Measurements from ENCODE around the gene ROR1. TPM values are rescaled to one million over a fixed set of nuclear protein-coding genes. Genes with fewer than 3 reads are reported as not detected.

The ROR1 gene
- total and polyA plus RNA-seq, 2 donors (not counting 3 experiments of a cell fraction or from before 2014, with no cell fraction given) = 2.6 to 3.5 TPM

- Histone ChIP-seq H3K36me3 (ENCODE audit: control insufficient read depth in 2 of 2, extremely low read depth in 1 of 2, insufficient read depth in 2 of 2, low read length in 2 of 2) (no peaks in the 10 kb centered on the region), H3K9me1 (replicated peaks; ENCODE audit: control insufficient read depth, extremely low read depth, insufficient read depth, low read length) (no peaks in the 10 kb centered on the region), H3K27me3 (ENCODE audit: control insufficient read depth in 2 of 2, insufficient read depth in 2 of 2, low read length in 2 of 2) (peaks cover 5 to 6% of the 10 kb centered on the region in 2 experiments), H4K20me1 (replicated peaks; ENCODE audit: control insufficient read depth, extremely low read depth, insufficient read depth, low read length) (no peaks in the 10 kb centered on the region), H3K9ac (replicated peaks; ENCODE audit: extremely low read depth, insufficient read depth, low read length) (no peak overlapping the region), H3K4me3 (replicated peaks in 1 of 3; ENCODE audit: insufficient read depth in 1 of 3, low read depth in 1 of 3, low read length in 3 of 3) (no peak overlapping the region), H3K9me3 (replicated peaks; ENCODE audit: control insufficient read depth, insufficient read depth, low read length) (no peaks in the 10 kb centered on the region), H3K4me2 (ENCODE audit: insufficient read depth, low read length) (no peak overlapping the region), H3K27ac (ENCODE audit: insufficient read depth, low read depth, low read length) (no peak overlapping the region), H3K4me1 (ENCODE audit: control insufficient read depth, extremely low read depth, insufficient read depth, low read length) (peaks cover 6% of the 10 kb centered on the region), H3K79me2 (ENCODE audit: control insufficient read depth, insufficient read depth, low read length) (no peaks in the 10 kb centered on the region), H2AFZ (ENCODE audit: low read depth, low read length) (no peak overlapping the region)
- TF ChIP-seq JUN (IDR thresholded peaks at IDR 0.05; ENCODE audit: borderline replicate concordance, insufficient read depth, insufficient read length, low read depth) (no peak), CTCF (IDR thresholded peaks at IDR 0.05; ENCODE audit: extremely low read depth in 1 of 2, insufficient read depth in 1 of 2, low read depth in 1 of 2, low read length in 2 of 2) (peak in 1 of 2 donors; percentile 21)
- intact Hi-C loops (cut with micrococcal nuclease) (loop anchor here (1.0 kb wide), 3 partner anchors 140 to 241 kb away; no protein-coding TSS in a partner anchor), dilution Hi-C loops (cut with MboI; ENCODE audit: extremely low pct_ligation_motif_present, low sequenced_read_pairs) (no loop called here)
- POLR2A ChIA-PET = interaction anchor here (0.7 kb wide), 1 partner anchor 121 kb away, joined by 5 read pairs; no protein-coding TSS in a partner anchor
- no peak for FAIRE-seq
- BruUV-seq (replicated peaks) = no TSS peak
- DNase-seq (ENCODE audit: low read depth, low spot score) = peak; percentile 35
- CTCF ChIA-PET = interaction anchor here (0.8 to 5.5 kb wide), 16 partner anchors 10 to 331 kb away, joined by 3 to 102 read pairs (median 6); partner anchors contain the start of gene ROR1
These were observed 141.3 kb downstream of the ROR1 start for GRCh38 chr1:63915121-63915520.

GRCh38 chr1:63916485-63917360 is 142.9 kb downstream of the ROR1 start:
- no peak for DNase-seq (ENCODE audit: low read depth, low spot score)
- POLR2A ChIA-PET = no interaction called here
- dilution Hi-C loops (cut with MboI; ENCODE audit: extremely low pct_ligation_motif_present, low sequenced_read_pairs) = no loop called here

More at GRCh38 chr1:63916485-63917360, 142.9 kb downstream of the ROR1 start:
- BruUV-seq (replicated peaks) = no TSS peak
- Histone ChIP-seq H3K9ac (replicated peaks; ENCODE audit: extremely low read depth, insufficient read depth, low read length) (no peak overlapping the region), H4K20me1 (replicated peaks; ENCODE audit: control insufficient read depth, extremely low read depth, insufficient read depth, low read length) (no peaks in the 10 kb centered on the region), H3K4me1 (ENCODE audit: control insufficient read depth, extremely low read depth, insufficient read depth, low read length) (peaks cover 17% of the 10 kb centered on the region), H3K9me1 (replicated peaks; ENCODE audit: control insufficient read depth, extremely low read depth, insufficient read depth, low read length) (no peaks in the 10 kb centered on the region), H3K4me3 (replicated peaks in 1 of 3; ENCODE audit: insufficient read depth in 1 of 3, low read depth in 1 of 3, low read length in 3 of 3) (no peak overlapping the region), H2AFZ (ENCODE audit: low read depth, low read length) (no peak overlapping the region), H3K27ac (ENCODE audit: insufficient read depth, low read depth, low read length) (no peak overlapping the region), H3K4me2 (ENCODE audit: insufficient read depth, low read length) (no peak overlapping the region), H3K9me3 (replicated peaks; ENCODE audit: control insufficient read depth, insufficient read depth, low read length) (no peaks in the 10 kb centered on the region), H3K36me3 (ENCODE audit: control insufficient read depth in 2 of 2, extremely low read depth in 1 of 2, insufficient read depth in 2 of 2, low read length in 2 of 2) (no peaks in the 10 kb centered on the region), H3K27me3 (ENCODE audit: control insufficient read depth in 2 of 2, insufficient read depth in 2 of 2, low read length in 2 of 2) (peaks cover 5 to 6% of the 10 kb centered on the region in 2 experiments), H3K79me2 (ENCODE audit: control insufficient read depth, insufficient read depth, low read length) (no peaks in the 10 kb centered on the region)
- CTCF ChIA-PET = interaction anchor here (4.4 to 5.6 kb wide), 3 partner anchors 225 to 242 kb away, joined by 21 to 102 read pairs (median 55); no protein-coding TSS in a partner anchor
- FAIRE-seq = no peak
- intact Hi-C loops (cut with micrococcal nuclease) = no loop called here
- no peak for TF ChIP-seq POLR2AphosphoS5 (IDR thresholded peaks at IDR 0.05; ENCODE audit: insufficient read depth, low read depth, low read length)
- no peak for TF ChIP-seq EZH2 (IDR thresholded peaks at IDR 0.05; ENCODE audit: borderline replicate concordance, low read depth, low read length, severe bottlenecking)
- no peak for TF ChIP-seq CTCF (IDR thresholded peaks at IDR 0.05; ENCODE audit: extremely low read depth in 1 of 2, insufficient read depth in 1 of 2, low read depth in 1 of 2, low read length in 2 of 2)
- no peak for TF ChIP-seq MAX (IDR thresholded peaks at IDR 0.05; ENCODE audit: insufficient read depth, insufficient read length)
- no peak for TF ChIP-seq GATA2 (IDR thresholded peaks at IDR 0.05; ENCODE audit: insufficient read depth, insufficient read length, low read depth, low read length)
- no peak for TF ChIP-seq FOS (IDR thresholded peaks at IDR 0.05; ENCODE audit: borderline replicate concordance, insufficient read depth, low read length)
- TF ChIP-seq JUN (IDR thresholded peaks at IDR 0.05; ENCODE audit: borderline replicate concordance, insufficient read depth, insufficient read length, low read depth) = no peak
- TF ChIP-seq POLR2A (IDR thresholded peaks at IDR 0.05; ENCODE audit: low read depth, low read length) = no peak
- no peak for TF ChIP-seq MYC (IDR thresholded peaks at IDR 0.05; ENCODE audit: low read depth, low read length)

All from endothelial cell of umbilical vein (primary cell).